Kidney (tissue), 14 donors: ENCODE results near the gene AKT3. TPM values are rescaled to one million over a fixed set of nuclear protein-coding genes. Genes with fewer than 3 reads are reported as not detected.

Experiments
- DNase-seq, 5 donors: peaks; one replicate each; pipeline ENCODE4 v3.0.0-alpha.2; 2013 to 2020
- FAIRE-seq: peaks from 2 replicates; lab custom pipeline; 2012; peaks lifted over from hg19 to GRCh38; lab: Jason Lieb, UNC
- H3K27ac ChIP-seq, 2 donors: one replicate each; pipeline ENCODE4 v1.7.0; 2013; ENCODE audit warnings: low read depth in 2 of 2, low read length in 2 of 2, inconsistent platforms in 1 of 2
- H3K27me3 ChIP-seq: one replicate; pipeline ENCODE4 v1.7.1; 2013; ENCODE audit warnings: low read length, inconsistent platforms; ENCODE audit not compliant: control insufficient read depth, insufficient read depth
- H3K36me3 ChIP-seq, 3 donors: one replicate each; pipeline versions ENCODE4 v1.7.0 to v1.7.1; 2013; ENCODE audit warnings: low read length in 3 of 3, control low read depth in 1 of 3, inconsistent platforms in 1 of 3; ENCODE audit not compliant: insufficient read depth in 3 of 3, control insufficient read depth in 2 of 3
- H3K4me1 ChIP-seq, 3 donors: one replicate each; pipeline versions ENCODE4 v1.7.0 to v1.7.1; 2013; ENCODE audit warnings: low read length in 3 of 3, inconsistent platforms in 1 of 3, low read depth in 1 of 3; ENCODE audit not compliant: control insufficient read depth in 2 of 3, insufficient read depth in 2 of 3
- H3K4me3 ChIP-seq, 3 donors: one replicate each; pipeline versions ENCODE4 v1.7.0 to v1.8.1; 2013; ENCODE audit warnings: low read length in 3 of 3, control low read depth in 1 of 3, inconsistent platforms in 1 of 3
- H3K9ac ChIP-seq, 3 donors: one replicate each; pipeline versions ENCODE4 v1.7.0 to v1.7.1; 2013; ENCODE audit warnings: low read length in 3 of 3, control low read depth in 1 of 3, inconsistent platforms in 1 of 3
- H3K9me3 ChIP-seq, 3 donors: one replicate each; pipeline versions ENCODE4 v1.7.0 to v1.7.1; 2013; ENCODE audit warnings: low read length in 3 of 3, control low read depth in 1 of 3, inconsistent platforms in 1 of 3; ENCODE audit not compliant: control insufficient read depth in 2 of 3, insufficient read depth in 1 of 3
- intact Hi-C: fragments of 100-400 bp; cut with DNase I; formaldehyde crosslinking; loops from one replicate; pipeline ENCODE4 v1.11.1; 2022
- polyA plus RNA-seq: library from polyadenylated mRNA; stranded (reverse); fragments of 350-450 nt; fragmentation: Illumina TruSeq; extraction: RNeasy Lipid Tissue Mini Kit (QIAGEN cat#74804); gene quantifications from one replicate; pipeline ENCODE4 v1.2.3, GENCODE V29; 2014; ENCODE audit warnings: low read depth, low replicate concordance; ENCODE audit not compliant: insufficient read depth
- total RNA-seq: library from RNA; stranded (reverse); fragmentation: NEBNext Ultra II Directional; extraction: Animal tissue kit (Norgen Biotek cat#: 25700); gene quantifications from one replicate; pipeline ENCODE4 v1.2.1, GENCODE V29; 2021
- TF ChIP-seq, protein P1 (sequence below): IDR thresholded peaks from 3 replicates; pipeline ENCODE4 v1.5.1; 2012; ENCODE audit warnings: mild to moderate bottlenecking, moderate library complexity, borderline replicate concordance; ENCODE audit not compliant: insufficient read depth; ENCODE audit errors: extremely low read depth
- donor health status: control.
- donor health status: control.
- donor health status: control.
- donor health status: control.
- donor health status: control.
- donor health status: DM: yes; HTN: yes; CAD: no.
- donor health status: Normal renal cell carcinoma (clear cell type).

AKT3 gene
- total and polyA plus RNA-seq, 2 donors from 2014 or later = 9.5 to 81.6 TPM

DNA sequence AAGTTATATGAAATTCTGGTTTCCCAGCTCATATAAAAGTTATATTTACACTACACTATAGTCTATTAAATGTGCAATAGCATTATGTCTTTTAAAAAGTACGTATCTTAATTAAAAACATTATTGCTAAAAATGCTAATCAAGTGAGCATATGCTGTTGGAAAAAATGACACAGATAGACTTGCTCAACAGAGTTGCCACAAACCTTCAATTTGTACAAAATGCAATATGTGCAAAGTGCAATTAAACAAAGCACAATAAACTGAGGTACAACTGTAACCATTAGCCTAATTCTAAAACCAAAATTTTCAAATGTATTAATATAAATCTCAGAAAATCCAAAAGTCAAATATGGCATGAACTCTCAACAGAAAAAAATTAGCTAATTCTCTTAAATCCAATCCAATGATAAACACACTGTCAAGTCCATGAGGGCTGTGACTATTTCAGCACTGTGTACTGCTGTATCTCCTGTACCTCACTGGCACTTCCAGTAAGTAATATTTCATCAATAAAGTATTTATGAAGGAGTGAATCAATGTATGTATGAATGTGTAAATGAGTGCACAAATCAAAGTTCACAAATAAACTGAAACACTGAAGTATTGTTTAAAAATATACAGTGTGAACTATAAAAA lies 116.3 kb downstream of the AKT3 start:
- Histone ChIP-seq H3K4me3 (no peak overlapping the region), H3K4me1 (peaks cover 0 to 5% (median 0%) of the 10 kb centered on the region in 3 donors), H3K27me3 (no peaks in the 10 kb centered on the region), H3K27ac (no peak overlapping the region), H3K9ac (no peak overlapping the region), H3K9me3 (no peaks in the 10 kb centered on the region), H3K36me3 (no peaks in the 10 kb centered on the region)
- TF ChIP-seq, protein P1, sequence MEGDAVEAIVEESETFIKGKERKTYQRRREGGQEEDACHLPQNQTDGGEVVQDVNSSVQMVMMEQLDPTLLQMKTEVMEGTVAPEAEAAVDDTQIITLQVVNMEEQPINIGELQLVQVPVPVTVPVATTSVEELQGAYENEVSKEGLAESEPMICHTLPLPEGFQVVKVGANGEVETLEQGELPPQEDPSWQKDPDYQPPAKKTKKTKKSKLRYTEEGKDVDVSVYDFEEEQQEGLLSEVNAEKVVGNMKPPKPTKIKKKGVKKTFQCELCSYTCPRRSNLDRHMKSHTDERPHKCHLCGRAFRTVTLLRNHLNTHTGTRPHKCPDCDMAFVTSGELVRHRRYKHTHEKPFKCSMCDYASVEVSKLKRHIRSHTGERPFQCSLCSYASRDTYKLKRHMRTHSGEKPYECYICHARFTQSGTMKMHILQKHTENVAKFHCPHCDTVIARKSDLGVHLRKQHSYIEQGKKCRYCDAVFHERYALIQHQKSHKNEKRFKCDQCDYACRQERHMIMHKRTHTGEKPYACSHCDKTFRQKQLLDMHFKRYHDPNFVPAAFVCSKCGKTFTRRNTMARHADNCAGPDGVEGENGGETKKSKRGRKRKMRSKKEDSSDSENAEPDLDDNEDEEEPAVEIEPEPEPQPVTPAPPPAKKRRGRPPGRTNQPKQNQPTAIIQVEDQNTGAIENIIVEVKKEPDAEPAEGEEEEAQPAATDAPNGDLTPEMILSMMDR = no peak
- DNase-seq (no peak), FAIRE-seq (no peak)
- intact Hi-C loops = no loop called here

DNA sequence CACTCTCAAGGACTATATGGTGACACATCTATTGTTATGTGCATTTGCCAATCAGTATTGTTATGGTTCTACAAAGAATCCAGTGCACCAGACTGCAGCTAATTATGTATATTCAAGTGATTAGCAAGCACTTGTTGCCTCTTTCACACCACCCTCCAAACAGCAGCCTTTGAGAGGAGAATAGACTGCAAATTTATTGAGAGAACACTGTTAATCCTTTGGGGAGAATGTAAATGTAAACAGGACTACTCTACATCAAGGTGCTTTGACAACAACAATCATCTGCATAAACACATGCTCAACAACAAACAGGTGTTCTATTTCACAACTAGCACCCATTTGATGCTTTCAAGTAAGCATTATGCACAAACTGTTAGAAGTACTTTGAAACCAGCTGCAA lies 117.4 kb downstream of the AKT3 start:
- Histone ChIP-seq H3K4me1 (peaks cover 0 to 5% (median 0%) of the 10 kb centered on the region in 3 donors), H3K9ac (no peak overlapping the region), H3K4me3 (no peak overlapping the region), H3K27me3 (no peaks in the 10 kb centered on the region), H3K36me3 (no peaks in the 10 kb centered on the region), H3K9me3 (no peaks in the 10 kb centered on the region), H3K27ac (no peak overlapping the region)
- TF ChIP-seq, protein P1 = no peak
- DNase-seq = no peak
- intact Hi-C loops = no loop called here
- no peak for FAIRE-seq

DNA sequence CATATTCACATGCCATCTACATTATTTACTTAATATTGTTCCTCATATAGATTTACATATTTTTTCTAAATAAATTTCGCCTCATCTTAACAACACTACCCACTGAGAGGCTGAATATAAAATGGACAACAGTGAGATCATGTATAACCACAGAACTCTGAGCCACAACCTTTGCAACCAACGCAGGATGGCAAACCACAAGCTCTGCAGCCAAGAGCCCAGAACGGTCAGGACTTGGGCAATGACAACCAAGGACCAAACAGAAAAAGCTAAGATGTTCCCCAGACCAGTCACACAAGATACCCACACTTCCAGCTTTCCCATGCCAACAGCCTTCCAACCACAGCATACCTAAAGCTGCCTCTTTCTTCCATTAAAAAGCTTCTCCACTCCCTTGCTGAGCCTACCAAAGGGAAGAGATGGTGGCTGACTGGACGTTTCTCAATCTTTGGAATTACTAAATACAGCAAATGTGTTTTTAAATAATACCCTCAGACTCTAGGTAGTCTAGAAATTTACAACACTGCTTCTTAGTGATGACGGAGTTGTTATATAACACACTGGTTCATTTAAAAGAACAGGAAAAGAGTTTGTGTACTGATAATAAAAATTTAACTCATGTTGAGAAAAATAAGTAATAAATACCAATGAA lies 117.9 kb downstream of the AKT3 start:
- intact Hi-C loops = no loop called here

More for the DNA sequence above, 117.9 kb downstream of the AKT3 start:
- TF ChIP-seq, protein P1 = no peak
- H3K27ac ChIP-seq = no peak overlapping the region
- H3K9me3 ChIP-seq = no peaks in the 10 kb centered on the region
- H3K9ac ChIP-seq = no peak overlapping the region
- DNase-seq (no peak), FAIRE-seq (no peak)
- H3K27me3 ChIP-seq = no peaks in the 10 kb centered on the region
- no peaks in the 10 kb centered on the region for H3K36me3 ChIP-seq
- H3K4me1 ChIP-seq = peaks cover 0 to 5% (median 0%) of the 10 kb centered on the region in 3 donors
- no peak overlapping the region for H3K4me3 ChIP-seq
